Measurements from ENCODE around the gene ETV4. TPM values are rescaled to one million over a fixed set of nuclear protein-coding genes. Genes with fewer than 3 reads are reported as not detected.

Gene ETV4
- total and polyA plus RNA-seq, 2 of the 13 experiments (the other 11 are each of a cell fraction or from before 2014, with no cell fraction given), result 128 to 330 TPM

- TF ChIP-seq MNT (IDR thresholded peaks at IDR 0.05) (no peak), SP5 (CRISPR knock-in tag; IDR thresholded peaks at IDR 0.05; ENCODE audit: borderline replicate concordance, low read depth) (peak; percentile 86), ZNF468 (CRISPR knock-in tag; IDR thresholded peaks at IDR 0.05) (no peak), MTF2 (CRISPR knock-in tag; IDR thresholded peaks at IDR 0.05; ENCODE audit: borderline replicate concordance) (no peak), HOXA9 (CRISPR knock-in tag; IDR thresholded peaks at IDR 0.05; ENCODE audit: borderline replicate concordance) (no peak), RFX3 (CRISPR knock-in tag; IDR thresholded peaks at IDR 0.05) (no peak), XRCC5 (optimal IDR thresholded peaks at IDR 0.05; ENCODE audit: low read length) (peak; percentile 35), NFE2 (CRISPR knock-in tag; IDR thresholded peaks at IDR 0.05) (no peak), ZBTB43 (CRISPR knock-in tag; conservative IDR thresholded peaks at IDR 0.05) (peak; percentile 97), RAD51 (IDR thresholded peaks at IDR 0.05; ENCODE audit: borderline replicate concordance) (no peak), SKI (IDR thresholded peaks at IDR 0.05; ENCODE audit: partially characterized antibody) (peak; percentile 88), SALL1 (CRISPR knock-in tag; IDR thresholded peaks at IDR 0.05) (peak; percentile 76), MEIS2 (CRISPR knock-in tag; IDR thresholded peaks at IDR 0.05) (no peak), SP4 (CRISPR knock-in tag; IDR thresholded peaks at IDR 0.05) (no peak), ZNF230 (CRISPR knock-in tag; IDR thresholded peaks at IDR 0.05) (no peak), ZFP36 (IDR thresholded peaks at IDR 0.05; ENCODE audit: borderline replicate concordance, low read depth, low read length, partially characterized antibody) (no peak), SMYD3 (CRISPR knock-in tag; IDR thresholded peaks at IDR 0.05) (peak; percentile 70; the same call in 1 of the 2 replicates), TBX3 (IDR thresholded peaks at IDR 0.05; ENCODE audit: borderline replicate concordance) (peak; percentile 86), CBX2 (IDR thresholded peaks at IDR 0.05; ENCODE audit: low read depth, low read length) (no peak), CBX2 (CRISPR knock-in tag; IDR thresholded peaks at IDR 0.05; ENCODE audit: low read depth) (no peak), HIVEP1 (CRISPR knock-in tag; IDR thresholded peaks at IDR 0.05) (no peak), MIER2 (CRISPR knock-in tag; IDR thresholded peaks at IDR 0.05) (peak; percentile 76; the same call in 1 of the 2 replicates)
- TF ChIP-seq, protein P1, sequence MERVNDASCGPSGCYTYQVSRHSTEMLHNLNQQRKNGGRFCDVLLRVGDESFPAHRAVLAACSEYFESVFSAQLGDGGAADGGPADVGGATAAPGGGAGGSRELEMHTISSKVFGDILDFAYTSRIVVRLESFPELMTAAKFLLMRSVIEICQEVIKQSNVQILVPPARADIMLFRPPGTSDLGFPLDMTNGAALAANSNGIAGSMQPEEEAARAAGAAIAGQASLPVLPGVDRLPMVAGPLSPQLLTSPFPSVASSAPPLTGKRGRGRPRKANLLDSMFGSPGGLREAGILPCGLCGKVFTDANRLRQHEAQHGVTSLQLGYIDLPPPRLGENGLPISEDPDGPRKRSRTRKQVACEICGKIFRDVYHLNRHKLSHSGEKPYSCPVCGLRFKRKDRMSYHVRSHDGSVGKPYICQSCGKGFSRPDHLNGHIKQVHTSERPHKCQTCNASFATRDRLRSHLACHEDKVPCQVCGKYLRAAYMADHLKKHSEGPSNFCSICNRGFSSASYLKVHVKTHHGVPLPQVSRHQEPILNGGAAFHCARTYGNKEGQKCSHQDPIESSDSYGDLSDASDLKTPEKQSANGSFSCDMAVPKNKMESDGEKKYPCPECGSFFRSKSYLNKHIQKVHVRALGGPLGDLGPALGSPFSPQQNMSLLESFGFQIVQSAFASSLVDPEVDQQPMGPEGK (CRISPR knock-in tag; IDR thresholded peaks at IDR 0.05), result peak; percentile 74
- TF ChIP-seq, protein P2, sequence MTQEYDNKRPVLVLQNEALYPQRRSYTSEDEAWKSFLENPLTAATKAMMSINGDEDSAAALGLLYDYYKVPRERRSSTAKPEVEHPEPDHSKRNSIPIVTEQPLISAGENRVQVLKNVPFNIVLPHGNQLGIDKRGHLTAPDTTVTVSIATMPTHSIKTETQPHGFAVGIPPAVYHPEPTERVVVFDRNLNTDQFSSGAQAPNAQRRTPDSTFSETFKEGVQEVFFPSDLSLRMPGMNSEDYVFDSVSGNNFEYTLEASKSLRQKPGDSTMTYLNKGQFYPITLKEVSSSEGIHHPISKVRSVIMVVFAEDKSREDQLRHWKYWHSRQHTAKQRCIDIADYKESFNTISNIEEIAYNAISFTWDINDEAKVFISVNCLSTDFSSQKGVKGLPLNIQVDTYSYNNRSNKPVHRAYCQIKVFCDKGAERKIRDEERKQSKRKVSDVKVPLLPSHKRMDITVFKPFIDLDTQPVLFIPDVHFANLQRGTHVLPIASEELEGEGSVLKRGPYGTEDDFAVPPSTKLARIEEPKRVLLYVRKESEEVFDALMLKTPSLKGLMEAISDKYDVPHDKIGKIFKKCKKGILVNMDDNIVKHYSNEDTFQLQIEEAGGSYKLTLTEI (CRISPR knock-in tag; conservative IDR thresholded peaks at IDR 0.05), result no peak
- TF ChIP-seq, protein P3, sequence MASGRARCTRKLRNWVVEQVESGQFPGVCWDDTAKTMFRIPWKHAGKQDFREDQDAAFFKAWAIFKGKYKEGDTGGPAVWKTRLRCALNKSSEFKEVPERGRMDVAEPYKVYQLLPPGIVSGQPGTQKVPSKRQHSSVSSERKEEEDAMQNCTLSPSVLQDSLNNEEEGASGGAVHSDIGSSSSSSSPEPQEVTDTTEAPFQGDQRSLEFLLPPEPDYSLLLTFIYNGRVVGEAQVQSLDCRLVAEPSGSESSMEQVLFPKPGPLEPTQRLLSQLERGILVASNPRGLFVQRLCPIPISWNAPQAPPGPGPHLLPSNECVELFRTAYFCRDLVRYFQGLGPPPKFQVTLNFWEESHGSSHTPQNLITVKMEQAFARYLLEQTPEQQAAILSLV (CRISPR knock-in tag; IDR thresholded peaks at IDR 0.05; ENCODE audit: borderline replicate concordance), result no peak
Measured at GRCh38 chr17:43584666-43585102, 38.5 kb upstream of the ETV4 start (continued).
